HG03064 (cell line): ENCODE data around the gene STAT2.
"Not testable (repeated sequence)": the region's sequence is repeated elsewhere in the genome, so short reads cannot be mapped to it uniquely, and the experiment has no call there.

Source experiments
- ATAC-seq: cut with Tn5 transposase; IDR thresholded peaks from one replicate; pipeline ENCODE4 v1.9.1; 2021; ENCODE audit warnings: low read depth; ENCODE audit not compliant: unreplicated experiment

STAT2 gene

GRCh38 chr12:56359851-56360767 lies at the start of gene STAT2:
STAT2 (minus strand) TSS chr12:56360107; CDS start chr12:56356571, 3,536 bp downstream.
- peak; percentile 89 for ATAC-seq

GRCh38 chr12:56408799-56409417 lies 49.0 kb upstream of the STAT2 start:
- no peak for ATAC-seq

GRCh38 chr12:56404227-56404626 lies 44.3 kb upstream of the STAT2 start:
- not testable (repeated sequence) for ATAC-seq

- ATAC-seq: not testable (repeated sequence)
Observed at GRCh38 chr12:56401612-56402011, 41.7 kb upstream of the STAT2 start.

- ATAC-seq: not testable (repeated sequence)
Observed at GRCh38 chr12:56401125-56401524, 41.2 kb upstream of the STAT2 start.

GRCh38 chr12:56399466-56399865 lies 39.6 kb upstream of the STAT2 start:
- not testable (repeated sequence) for ATAC-seq

GRCh38 chr12:56398324-56398723 lies 38.4 kb upstream of the STAT2 start:
- ATAC-seq: no peak

GRCh38 chr12:56392331-56392730 lies 32.4 kb upstream of the STAT2 start:
- ATAC-seq: no peak

GRCh38 chr12:56391721-56392120 lies 31.8 kb upstream of the STAT2 start:
- ATAC-seq: no peak

- ATAC-seq: no peak
Observed at GRCh38 chr12:56389412-56389811, 29.5 kb upstream of the STAT2 start.

- ATAC-seq: no peak
Observed at GRCh38 chr12:56387152-56387736, 27.3 kb upstream of the STAT2 start.

- no peak for ATAC-seq
Observed at GRCh38 chr12:56385873-56386272, 26.0 kb upstream of the STAT2 start.

GRCh38 chr12:56382611-56383010 lies 22.7 kb upstream of the STAT2 start:
- no peak for ATAC-seq

GRCh38 chr12:56377989-56378316 lies 18.0 kb upstream of the STAT2 start:
- ATAC-seq: no peak

GRCh38 chr12:56377310-56377988 lies 17.5 kb upstream of the STAT2 start:
- ATAC-seq: no peak

- peak; percentile 65 for ATAC-seq
Observed at GRCh38 chr12:56375598-56376434, 15.9 kb upstream of the STAT2 start.

- ATAC-seq: peak; percentile 33
Observed at GRCh38 chr12:56374726-56375597, 15.1 kb upstream of the STAT2 start.

GRCh38 chr12:56373515-56373914 lies 13.6 kb upstream of the STAT2 start:
- no peak for ATAC-seq

- no peak for ATAC-seq
Observed at GRCh38 chr12:56366948-56367347, 7.0 kb upstream of the STAT2 start.
